Activated CD4-positive, CD25-positive, alpha-beta regulatory T cell (primary cell): ENCODE results near the gene HIVEP3.

Source experiments
- DNase-seq, 4 experiments: peaks; one replicate each; lab custom pipeline; 2025; lab: John Stamatoyannopoulos, UW

HIVEP3 gene

DNA sequence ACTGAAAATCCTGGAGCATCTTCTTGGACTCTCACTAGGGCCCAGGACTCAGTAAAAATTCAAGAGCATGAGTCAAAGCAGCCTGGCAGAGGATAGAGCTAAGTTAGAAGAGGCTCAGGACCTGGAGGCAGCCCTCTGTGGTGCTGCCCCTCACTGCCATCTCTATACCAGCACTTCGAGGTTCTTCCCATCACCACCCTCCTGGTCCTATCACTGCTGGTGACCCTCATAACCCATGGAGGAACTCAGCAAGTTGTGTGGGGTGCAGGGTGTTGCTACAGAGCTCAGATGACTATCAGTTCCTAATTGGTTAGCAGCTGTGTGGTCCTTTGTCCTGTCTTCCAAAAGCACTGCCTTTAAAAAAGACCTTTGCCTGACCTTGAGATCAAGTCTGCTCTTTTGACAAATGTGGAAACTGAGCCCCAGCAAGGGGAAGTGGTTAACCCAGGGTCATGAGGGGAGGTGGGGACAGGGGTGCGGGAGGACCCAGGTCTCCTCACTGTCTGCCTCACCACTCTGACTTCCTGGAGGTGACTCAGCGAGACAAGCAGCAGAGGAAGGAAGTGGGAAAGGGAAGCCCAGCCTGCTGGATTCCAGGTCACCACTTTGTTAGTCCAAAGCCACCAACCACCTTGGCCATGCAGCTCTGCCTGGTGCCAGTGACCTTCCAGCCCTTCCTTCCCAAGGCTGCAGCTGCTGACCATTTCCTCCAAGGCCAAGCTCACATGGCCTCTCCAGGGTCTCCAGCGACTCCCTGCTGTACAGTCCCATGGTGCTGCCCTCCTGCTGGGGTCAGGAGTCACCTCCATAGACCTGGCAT lies 234.8 kb downstream of the HIVEP3 start:
- no peak for DNase-seq

DNA sequence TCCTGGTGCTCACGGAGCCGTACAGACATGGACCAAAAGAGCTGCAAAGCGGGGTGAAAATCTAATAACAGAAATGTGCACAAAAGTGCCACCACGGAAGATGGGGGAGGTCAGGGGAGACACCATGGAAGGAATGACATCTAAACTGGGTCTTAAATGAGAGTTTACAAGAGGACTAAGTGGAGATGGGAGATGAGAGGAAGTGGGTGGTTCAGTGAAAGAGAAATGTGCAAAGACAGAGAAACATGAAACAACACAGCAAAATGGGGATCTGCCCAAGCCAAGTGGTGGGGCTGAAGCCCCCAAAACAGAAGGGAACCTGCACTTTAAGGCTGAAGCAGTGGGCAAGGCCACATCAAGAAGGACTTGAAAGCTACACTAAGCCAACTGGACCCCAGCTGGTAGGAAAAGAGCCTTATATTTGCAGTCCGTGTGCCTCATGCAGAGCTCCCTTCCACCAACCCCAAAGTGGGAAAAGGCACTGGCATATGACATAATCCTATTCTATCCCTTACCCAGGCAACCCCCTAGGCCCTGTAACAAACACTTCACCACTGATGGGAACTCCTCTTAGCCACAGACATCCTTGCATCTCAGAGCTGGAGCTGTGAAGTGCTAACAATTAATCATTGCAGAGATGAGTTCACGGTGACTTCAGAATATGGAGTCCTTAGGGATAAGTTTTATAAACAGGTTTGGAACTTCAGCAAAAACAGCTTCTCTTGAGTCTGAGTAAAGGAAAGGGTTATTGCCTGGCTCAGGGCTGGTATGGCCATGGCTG lies 235.7 kb downstream of the HIVEP3 start:
- DNase-seq: no peak

DNA sequence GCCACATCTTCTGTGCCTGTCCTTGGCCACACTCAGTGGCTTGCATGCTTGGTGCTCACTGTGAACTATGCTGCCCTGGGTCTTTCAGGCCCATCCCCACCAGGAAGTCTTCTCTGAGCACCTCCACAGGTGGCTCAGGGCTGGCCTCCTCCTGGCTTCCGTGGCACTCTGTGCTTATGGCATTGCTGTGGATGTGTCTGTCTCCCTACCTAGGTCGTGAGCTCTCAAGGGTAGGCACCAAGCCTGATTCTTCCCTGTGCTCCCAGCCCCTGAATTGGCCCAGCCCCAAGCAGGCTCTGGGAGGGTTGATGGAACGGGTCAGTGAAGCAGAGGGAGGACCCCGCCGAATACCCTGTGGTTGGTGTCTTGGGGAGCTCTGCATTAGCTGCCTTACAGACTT lies 236.6 kb downstream of the HIVEP3 start:
- no peak for DNase-seq

DNA sequence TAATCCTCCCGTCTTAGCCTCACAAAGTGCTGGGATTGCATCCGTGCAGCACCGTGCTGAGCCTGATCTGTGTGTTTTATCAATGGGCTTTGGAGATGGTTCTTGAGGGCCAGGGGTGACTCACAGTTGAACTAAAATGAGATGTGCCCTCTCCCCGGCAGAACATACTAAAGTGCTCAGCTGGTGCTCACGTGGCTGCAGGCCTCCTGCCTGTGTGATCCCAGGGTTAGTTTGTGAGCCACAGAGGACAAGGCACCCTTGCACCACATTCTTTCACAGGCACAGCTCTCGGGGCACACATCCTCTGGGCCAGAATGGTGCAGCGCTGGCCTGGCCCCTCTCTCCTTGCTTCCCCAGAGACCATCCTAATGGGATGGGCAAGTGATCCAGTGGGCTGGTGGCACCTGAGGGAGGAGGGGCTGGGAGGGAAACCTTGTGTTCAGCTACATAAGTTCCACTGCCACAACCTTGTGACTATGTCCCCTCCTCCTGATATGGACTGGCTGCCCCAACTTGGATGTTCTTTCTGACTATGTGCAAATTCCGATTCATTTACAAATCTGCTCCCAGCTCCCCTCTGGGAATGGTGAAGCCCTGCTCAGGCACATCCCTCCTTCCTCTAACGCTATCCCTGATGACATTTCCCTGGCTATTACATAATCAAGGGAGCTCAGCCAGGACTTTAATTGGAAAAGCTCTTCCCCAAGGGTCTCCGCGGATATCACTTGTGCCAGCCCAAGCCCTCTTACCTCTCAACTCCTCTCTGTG lies 237.2 kb downstream of the HIVEP3 start:
- DNase-seq: no peak

DNA sequence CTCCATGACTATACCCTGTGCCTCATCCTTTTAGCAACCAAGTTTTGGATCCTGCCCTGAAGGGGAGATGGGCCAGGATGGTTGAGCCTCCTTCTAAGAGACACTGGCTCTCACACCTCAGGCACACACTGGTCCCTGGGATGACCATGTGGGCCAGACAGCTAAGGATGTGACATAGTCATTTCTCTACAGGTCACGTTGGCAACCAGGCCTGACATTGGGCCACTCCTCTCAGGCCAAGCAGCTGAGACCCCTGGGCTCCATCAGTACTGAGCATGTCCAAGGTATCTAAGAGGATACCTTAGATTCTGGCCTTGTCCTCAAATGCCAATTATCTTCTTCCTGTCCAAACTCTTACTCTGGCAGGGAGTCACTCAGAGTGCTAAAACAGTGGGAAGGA lies 238.7 kb downstream of the HIVEP3 start:
- DNase-seq: no peak

DNA sequence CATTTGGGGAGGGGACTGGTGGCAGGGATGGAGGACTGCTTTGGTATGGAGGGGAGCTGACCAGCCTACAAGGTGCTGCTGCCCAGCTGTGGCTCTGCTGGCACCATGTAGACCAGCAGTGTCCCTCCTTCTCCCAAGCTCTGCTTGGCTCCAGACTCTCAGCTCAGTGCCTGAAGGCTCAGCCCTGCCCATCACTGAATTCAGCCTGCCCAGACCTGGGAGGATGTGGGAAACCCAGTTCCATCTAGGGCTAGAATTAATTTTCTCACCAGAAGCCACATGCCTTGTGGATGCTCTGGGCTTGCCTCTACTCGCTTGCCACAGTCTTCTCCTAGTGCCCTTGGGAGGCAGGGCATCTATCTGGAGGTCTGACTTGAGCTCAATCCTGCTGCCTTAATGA lies 239.2 kb downstream of the HIVEP3 start:
- no peak for DNase-seq

DNA sequence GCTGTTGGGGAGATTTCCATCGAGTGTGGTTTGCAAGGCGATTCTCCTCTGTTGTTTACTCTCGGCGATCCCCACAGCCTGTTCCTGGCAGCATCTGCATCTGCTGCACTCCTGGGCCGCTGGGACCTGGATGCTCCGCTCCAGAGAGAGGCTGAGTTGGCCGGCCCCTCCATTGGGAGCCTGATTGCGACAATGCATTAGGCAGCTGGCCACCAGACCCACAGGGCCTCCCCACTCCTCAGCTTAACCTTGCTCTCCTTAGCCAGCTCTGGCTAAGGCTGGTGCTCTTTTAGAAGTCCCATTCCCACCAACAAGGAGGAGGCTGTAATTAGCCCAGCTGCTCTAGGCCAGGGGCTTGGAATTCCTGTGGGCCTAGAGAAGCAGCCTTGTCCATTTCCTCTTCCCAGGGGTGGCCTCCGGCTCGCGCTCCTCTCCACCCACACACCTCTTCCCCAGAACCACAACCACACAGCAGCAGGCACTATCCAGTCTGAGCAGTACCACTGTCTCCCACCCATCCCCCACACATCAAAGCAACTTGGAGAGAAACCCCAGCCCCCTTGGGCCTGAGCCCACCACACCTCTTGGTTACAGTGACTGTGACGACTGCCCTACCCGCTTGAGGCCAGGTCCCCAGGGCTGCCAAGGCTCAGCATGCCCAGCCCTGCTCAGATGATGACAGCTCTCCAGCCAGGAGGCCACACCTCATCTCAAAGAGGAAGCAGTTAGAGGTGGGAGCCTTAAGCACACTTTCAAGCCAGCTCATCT lies 240.4 kb downstream of the HIVEP3 start:
- DNase-seq: no peak

DNA sequence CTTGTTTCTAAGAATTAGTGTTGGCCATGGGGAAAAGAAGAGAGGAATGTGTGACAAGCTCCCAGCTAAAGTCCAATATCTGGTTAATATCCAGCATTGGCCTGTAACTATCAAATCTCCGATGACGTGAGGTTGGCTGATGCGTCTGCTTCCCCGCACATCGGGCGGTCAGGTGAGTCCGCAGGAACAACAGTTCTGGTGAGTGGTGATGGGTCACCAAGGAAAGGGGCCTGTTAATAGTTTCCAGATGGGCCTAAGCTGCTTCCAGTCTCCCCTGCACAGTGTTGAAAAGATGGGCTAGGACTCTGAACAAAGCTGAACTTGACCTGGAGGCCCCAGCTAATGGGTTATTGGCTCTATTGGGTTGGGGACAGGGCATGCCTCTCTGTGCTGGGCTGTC lies 241.1 kb downstream of the HIVEP3 start:
- no peak for DNase-seq

DNA sequence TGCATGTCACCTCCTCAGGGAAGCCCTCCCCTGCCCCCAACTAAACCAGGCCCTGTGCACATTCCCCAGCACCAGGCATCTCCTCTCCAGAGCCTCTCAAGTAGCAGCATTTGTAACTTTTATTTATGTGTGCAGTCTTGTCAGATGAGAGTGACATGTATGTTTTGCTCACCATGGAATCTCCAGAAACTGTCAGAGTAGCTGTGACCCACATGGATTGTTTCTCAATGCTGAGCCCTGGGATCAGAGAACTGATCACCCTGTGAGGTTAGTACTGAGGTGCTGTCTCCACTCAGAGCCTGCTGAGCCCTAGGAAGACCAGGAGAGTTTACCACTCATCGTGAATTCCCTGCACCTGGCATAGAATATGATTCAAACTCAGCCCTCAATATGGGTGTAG lies 243.3 kb downstream of the HIVEP3 start:
- no peak for DNase-seq

DNA sequence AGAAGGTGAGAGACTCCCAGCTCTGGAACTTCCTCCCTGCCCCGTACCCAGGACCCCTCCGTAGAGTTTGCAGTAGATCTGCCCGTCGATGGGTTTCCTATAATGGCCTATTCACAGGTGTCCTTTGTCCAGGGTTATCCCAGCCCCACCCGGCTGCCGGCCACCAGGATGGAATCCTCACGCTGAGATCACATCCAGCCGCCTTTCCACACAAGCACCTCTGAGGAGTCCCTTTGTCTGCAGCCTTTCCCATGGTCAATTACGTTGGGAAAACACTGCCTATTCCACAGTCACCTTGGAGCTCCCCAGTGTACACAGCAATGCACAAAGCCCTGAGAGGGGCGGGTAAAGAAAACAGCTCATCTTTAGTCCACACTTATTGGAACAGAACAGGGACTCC lies 244.2 kb downstream of the HIVEP3 start:
- no peak for DNase-seq

DNA sequence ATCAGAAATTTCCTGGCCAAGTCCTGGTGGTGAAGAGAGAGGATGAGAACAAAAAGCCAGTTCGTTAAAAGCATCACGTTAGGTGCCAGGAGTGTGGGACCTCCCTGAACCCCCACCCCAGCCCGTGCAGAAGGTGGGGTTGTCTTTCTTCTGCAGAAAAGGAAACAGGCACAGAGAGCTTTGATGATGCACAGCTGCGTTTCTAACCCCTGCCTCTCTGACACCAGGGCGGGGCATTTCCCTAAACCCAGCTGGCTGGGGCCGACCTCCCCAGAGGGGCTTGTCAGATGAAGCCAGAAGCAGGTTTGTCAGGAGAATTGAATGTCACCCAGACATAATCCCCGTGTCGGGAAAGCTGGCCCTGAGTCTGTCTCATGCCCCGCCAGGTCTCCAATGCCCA lies 244.9 kb downstream of the HIVEP3 start:
- DNase-seq: peak in 2 of 4 experiments; percentile 10 to 16

DNA sequence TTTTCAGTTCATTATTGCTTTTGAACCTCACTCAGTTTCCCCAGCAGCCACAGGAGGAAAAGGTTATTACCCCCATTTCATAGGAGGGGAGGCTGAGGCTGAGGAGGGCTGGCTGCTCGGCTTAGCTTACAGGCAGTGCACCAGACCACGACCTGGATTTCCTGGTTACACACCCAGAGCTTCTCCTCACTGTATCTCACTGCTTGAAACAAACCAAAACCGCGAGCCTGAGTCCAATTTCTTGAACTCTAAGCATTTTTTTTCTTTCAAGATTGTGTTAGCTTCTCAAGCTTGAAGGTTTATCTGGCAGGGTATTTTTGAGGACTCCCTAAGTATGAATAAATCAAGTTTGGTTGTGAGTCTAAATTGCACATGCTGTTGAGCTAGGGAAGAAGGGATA lies 245.3 kb downstream of the HIVEP3 start:
- peak in 1 of 4 experiments; percentile 13 for DNase-seq

DNA sequence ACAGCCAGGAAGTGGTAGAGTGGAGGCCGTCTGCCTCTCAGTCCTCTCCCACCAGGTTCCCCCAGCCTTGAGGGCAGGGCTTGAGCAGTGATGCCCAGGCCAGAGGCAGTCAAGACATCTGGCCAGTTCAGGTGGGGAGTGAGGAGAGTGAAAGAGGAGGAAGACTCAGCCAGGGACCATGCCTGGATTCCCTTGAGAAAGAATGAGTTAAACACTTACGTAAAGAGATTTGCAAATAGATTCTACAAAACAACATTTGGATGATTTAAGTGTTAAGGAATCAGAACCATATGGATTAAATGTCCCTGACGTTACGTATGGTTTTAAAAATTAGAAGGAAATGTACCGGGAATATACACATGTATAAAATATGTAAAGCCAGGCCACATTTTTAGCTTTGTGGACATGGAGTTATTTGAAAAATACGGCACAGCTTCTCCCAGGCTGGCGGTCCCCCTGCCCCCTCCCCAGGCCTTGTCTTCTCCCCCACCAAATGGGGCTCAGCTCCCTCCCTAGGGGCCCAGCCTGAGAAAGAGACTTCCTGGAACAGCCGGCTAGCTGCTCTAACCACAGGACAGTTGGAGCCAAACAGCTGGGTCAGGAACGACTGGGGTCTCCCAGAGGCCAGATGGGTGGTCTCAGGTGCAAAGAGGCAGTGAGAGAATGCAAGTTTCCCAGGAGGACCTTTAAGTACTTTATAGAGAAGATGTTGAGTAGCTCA lies 245.9 kb downstream of the HIVEP3 start:
- DNase-seq: no peak

DNA sequence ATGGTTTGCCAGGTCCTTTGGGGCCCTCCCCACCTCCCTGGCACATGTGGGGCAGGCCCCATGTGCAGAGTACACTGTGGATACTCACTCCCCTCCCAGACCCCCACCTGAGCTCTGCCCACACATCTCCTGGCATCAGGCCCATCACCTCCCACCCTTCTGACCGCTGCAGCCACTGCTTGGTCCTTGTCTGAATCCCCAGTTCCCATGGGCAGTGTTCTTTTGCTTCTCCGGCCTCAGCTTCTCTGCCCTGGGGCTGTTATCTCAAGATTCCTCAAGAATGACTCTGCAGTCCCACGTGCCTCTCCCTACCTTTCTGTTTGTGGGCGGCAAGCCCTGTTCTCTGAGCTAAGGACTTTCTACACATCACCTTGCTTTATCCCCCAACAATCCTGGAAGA lies 246.5 kb downstream of the HIVEP3 start:
- no peak for DNase-seq

DNA sequence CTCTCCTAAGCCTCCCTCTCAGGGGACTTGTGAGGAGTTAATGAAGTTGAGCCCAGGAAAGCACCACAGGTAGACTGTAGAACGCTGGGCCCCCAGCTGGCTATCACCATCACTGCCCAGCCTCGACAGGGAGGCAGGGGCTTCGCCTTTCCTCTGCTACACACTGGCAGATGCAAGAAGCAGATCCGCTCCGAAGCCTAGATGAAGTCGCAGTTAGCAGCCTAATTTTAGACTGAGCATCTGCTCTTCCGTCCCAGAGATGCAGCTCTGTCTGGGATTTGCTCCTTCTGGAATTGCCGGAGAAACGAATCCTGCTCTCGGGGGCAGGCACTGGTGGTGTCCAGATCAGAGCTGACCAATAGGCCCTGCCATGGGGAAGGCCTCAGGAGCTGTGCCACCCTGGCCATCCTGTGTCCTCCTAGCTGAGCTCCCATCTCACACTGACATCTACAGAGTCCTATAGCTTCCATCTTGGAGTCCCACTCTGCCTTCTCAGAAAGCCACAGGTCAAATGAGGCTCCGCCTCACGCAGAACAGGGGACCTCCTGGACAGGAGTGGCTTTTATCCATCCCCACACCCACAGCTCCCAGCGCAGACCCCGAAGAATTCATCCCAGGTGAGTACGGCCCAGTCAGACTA lies 247.5 kb downstream of the HIVEP3 start:
- no peak for DNase-seq

DNA sequence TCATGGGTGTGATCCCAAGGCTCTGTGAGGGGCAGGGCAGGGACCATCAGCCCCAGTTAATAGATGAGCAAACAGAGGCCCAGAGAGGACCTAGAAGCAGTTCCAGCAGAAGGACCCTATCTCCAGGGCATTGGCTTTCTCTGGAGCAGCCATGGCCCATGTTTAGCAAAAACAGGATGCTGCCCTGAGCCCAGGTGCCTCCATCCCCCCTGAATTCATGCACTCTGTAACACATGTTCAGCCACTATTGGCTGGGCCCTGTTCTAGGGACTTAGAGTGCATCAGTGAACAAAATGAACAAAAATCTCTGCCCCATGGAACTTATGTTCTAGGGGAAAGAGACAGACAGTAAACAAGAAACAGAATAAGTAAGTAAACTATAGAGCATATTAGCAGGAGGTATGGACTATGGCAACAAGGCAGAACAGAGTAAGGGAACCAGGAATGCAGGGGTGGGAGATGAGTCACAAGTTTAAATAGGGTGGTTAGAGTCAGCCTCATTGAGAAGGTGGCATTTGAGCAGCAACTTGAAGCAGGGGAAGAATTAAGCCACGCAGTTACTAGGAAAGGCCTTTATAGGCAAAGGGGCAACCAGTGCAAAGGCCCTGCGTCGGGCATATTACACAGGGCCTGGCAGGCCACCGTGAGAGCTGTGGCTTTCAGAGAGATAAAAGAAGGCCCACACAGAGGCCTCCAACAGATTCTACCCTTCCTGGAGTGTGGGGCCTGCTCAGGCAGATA lies 248.3 kb downstream of the HIVEP3 start:
- DNase-seq: no peak

DNA sequence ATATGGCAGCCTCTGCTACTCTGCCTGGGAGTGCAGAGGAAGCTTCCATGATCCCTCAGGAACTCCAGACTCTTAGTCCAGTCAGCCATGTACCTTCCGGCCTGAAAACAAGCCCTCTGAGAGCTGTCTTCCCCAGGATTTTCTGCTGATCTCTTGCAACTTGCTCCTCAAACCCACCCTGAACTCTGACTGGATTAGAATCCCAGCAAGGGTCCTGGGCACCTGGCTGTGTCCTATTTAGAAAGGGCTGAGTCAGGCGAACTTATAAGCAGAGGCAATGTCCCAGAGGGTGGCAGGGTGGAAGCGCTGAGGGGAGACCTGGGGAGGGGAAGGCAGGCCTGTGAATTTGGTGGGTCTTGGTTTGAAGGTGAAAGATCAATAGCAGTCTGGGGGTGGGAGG lies 249.8 kb downstream of the HIVEP3 start:
- no peak for DNase-seq

DNA sequence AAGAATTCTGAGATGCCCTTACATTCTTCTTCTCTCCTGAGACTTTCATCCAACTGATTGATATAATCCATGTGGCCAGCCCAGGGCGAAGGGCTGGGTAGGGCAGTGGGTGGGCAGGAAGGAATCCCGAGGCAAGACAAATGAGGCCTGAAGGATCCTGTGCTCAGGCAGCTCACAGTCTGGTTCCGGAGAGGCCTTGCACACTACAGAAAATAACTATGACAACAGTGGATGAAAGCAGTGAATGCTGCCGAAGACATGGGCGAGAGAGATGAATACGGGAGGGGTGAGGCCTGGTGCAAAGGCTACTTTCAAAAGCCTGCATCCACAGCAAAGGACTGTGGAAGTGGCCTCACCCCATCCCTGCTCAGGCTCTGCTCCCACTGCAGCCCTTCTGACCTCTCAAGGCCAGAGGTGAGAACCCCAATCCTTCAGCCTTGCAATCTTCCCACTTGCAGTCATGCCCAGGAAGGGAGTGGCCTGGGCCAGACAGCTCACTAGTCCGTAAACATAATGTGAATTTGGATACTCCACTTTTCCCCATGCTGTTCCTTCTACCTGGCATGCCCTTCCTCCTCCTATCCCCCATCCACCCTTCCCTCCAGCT lies 250.6 kb downstream of the HIVEP3 start:
- DNase-seq: no peak

DNA sequence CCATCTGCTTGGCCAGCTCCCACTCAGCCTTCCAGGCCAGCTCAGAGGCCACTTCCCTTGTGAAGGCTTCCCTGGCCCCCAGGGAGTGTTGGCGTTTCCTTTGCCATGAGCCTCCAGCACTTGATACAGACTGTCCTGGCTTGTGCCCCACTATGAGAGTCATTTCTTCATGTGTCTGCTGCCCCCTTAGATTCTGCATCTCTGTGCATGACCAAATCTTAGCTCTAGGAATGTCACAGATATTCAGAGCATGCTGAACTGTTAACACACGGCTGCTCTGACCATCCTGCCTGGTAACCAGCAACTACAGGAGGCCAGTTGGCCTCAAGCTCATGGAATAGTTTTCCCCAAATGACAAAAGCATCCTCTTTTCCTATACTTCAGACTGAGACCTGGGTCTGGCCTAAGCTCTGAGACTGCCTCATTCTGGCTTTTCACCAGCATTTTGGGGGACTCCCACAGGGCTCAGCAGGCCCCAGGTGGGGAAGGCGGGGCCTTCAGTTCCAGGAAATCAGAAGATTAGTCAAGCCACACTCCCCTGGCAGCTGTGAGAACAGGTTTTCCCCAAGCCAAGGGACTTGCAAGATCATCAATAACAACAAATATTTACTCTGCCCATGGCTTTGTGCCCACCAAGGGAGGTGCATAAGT lies 251.6 kb downstream of the HIVEP3 start:
- peak; percentile 35 to 62 (median 38) for DNase-seq
